Thyroid gland (tissue), 4 donors: ENCODE results near the gene UHMK1.

Source experiments
- POLR2A ChIP-seq, 2 donors: fragments of 450-650 bp; IDR thresholded peaks; one replicate each; pipeline ENCODE4 v1.6.1; 2017; ENCODE audit warnings: antibody characterized with exemption in 2 of 2, mild to moderate bottlenecking in 2 of 2, moderate library complexity in 1 of 2
- TF ChIP-seq, protein P1 (sequence below), 6 experiments: fragments of 200-600 bp in 3 of 6; fragments of 450-650 bp in 3 of 6; sonication (generic) in 3 of 6; IDR thresholded peaks; one replicate each; pipeline ENCODE4 v1.5.1; 2016 to 2019; ENCODE audit warnings: antibody characterized with exemption in 6 of 6, mild to moderate bottlenecking in 2 of 6, inconsistent platforms in 1 of 6, moderate library complexity in 1 of 6

DNA sequence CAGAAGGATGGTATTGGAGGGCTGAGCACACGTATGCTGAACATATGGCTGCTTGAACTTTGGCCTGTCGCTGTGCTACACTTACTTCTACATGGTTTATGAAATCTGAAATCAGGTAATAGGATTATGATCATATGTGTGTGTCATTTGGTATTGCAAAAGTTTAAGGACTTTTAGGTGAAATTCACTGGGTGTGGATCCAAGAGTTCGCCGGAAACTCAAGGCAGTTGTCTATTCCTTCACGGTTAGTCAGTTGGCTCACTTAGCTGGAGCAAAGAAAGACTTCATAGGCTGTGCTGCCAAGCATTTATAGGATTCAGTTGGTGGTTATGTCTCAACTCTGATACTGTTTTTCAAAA lies 64.8 kb downstream of the UHMK1 start:
- TF ChIP-seq, protein P1, sequence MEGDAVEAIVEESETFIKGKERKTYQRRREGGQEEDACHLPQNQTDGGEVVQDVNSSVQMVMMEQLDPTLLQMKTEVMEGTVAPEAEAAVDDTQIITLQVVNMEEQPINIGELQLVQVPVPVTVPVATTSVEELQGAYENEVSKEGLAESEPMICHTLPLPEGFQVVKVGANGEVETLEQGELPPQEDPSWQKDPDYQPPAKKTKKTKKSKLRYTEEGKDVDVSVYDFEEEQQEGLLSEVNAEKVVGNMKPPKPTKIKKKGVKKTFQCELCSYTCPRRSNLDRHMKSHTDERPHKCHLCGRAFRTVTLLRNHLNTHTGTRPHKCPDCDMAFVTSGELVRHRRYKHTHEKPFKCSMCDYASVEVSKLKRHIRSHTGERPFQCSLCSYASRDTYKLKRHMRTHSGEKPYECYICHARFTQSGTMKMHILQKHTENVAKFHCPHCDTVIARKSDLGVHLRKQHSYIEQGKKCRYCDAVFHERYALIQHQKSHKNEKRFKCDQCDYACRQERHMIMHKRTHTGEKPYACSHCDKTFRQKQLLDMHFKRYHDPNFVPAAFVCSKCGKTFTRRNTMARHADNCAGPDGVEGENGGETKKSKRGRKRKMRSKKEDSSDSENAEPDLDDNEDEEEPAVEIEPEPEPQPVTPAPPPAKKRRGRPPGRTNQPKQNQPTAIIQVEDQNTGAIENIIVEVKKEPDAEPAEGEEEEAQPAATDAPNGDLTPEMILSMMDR (IDR thresholded peaks at IDR 0.05), result no peak
- TF ChIP-seq POLR2A (IDR thresholded peaks at IDR 0.05), result no peak
